Stimulated activated CD4-positive, alpha-beta T cell treated with anti-CD3 and anti-CD28 coated beads, Interleukin-1b, Interleukin-23, amount 100 ng/mL, for 4 hours (primary cell): Measurements from ENCODE around the gene ODF2L.

Experiments
- DNase-seq, 2 donors: peaks; one replicate each; pipeline ENCODE4 v3.0.0-alpha.2; 2020; ENCODE audit warnings: low read depth in 2 of 2

ODF2L gene

GRCh38 chr1:86318436-86318835, 77.7 kb downstream of the ODF2L start:
- no peak for DNase-seq

- DNase-seq: no peak
Observed at GRCh38 chr1:86317926-86318325, 78.2 kb downstream of the ODF2L start.

GRCh38 chr1:86305731-86306130, 90.4 kb downstream of the ODF2L start:
- DNase-seq: no peak

- no peak for DNase-seq
Observed at GRCh38 chr1:86303041-86303690, 93.0 kb downstream of the ODF2L start.
